DMS53 (cell line): Measurements from ENCODE around the gene CHRNA4.
A peak's percentile ranks its signal among the peaks of the same experiment; 100 is the strongest.

Source experiments
- DNase-seq: peaks from one replicate; lab custom pipeline; 2025; lab: John Stamatoyannopoulos, UW

CHRNA4 gene

DNA sequence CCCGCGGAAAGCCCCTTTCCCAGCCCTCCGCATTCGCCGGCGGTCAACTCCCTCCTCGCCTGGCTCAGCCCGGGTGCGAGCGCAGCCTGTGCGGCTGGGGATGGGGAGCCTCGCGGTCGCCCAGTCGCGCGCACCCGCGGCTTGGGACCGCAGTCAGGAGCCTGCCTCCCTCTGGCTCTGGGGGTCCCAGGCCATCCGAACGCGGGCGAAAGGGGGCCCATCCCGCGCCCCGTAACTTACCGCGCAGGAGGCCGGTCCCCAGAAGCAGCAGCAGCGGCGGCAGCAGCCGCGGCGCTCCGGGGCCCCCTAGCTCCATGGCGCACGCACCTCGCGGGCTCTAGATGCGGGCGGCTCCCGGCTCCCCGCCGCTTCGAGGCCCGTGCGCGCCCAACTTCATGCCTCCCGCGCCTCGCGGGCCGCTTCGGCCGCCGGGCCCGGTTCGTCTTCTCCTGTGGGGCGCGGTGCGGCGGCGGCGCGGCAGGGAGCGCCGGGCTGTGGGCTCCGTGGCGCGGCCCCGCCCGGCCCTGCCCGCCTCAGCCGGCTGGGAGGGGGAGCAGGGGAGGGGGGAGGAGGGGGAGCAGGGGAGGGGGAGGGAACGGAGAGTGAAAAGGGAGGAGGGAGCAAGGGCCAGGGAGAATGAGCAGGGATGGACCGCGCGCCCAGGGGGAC lies at the start of gene CHRNA4:
Gene CHRNA4 (minus strand): TSS at position 500 of the 669 bp plus-strand sequence. CDS start 184 bp downstream, at position 316.
- peak; percentile 37 for DNase-seq

DNA sequence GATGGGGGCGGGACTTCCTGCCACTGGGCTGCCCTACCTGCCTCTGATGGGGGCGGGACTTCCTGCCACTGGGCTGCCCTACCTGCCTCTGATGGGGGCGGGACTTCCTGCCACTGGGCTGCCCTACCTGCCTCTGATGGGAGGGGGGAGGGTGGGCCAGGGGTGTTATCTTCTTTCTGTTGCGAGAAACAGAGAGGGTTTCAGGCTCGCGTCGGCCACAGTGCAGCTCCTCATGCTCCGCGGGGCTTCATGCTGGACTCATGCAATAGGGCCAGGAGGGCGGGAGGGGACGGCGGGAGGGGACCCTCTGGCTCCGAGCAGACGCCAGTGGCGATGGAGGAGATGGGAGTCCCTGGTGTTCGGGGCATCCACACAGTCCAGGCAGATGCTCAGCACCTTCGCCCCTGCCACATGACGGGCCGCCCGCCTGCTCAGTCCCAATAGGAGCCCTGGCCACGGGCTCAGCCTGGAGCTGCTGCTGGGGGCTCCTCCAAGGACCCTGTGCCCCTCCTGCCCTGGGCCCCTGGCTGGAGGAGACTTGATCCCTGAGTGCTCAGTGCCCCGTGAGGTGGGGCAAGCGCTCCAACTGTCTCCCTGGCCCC lies 48.8 kb upstream of the CHRNA4 start:
- DNase-seq = no peak

DNA sequence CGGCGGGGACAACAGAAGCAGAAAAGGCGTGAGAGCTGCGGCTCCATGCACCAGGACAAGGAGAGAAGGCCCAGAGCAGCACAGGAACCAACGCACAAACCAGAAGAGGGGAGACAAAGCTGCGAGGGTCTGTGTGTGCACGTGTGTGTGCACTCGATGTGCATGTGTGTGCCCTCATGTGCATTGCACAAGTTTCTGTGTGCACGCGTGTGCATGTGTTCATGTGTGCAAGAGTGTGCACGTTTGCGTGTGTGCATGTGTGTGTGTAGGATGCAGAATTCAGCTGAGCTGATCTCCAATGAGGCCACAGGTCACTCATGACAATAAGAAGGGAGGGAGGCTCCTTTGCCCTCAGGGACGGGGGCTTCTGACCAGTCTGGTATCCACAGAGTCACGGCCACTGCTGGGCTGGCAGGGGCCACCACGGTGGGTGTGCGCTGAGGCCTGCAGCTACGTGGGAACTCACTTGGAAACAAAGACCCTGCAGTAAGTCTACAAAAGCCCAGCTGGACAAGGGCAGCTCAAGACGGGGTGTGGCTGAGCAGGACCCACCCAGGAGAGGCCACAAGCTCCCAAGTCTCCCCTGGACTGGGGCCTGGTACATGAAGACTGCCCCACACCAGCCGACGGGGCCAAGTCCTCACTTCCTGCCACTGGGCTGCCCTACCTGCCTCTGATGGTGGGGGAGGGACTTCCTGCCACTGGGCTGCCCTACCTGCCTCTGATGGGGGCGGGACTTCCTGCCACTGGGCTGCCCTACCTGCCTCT lies 48.1 kb upstream of the CHRNA4 start:
- DNase-seq = no peak

DNA sequence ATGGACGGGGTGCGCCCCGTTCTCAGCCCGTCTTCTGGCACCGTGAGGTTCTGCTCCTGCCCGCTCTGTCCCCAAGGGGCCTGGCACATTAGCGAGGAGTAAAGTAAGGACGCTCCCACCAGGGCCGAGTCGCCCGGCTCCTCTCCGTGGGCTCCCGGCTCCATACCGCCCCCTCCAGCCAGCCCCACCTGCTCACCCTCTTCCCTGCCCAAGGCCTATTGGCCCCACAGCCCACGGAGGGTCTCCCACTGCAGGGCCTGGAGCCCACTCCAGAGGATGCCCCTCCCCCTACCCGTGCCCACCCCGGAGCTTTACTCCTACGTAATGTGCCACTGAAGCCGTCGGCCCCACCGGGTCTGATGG lies 47.5 kb upstream of the CHRNA4 start:
- no peak for DNase-seq

DNA sequence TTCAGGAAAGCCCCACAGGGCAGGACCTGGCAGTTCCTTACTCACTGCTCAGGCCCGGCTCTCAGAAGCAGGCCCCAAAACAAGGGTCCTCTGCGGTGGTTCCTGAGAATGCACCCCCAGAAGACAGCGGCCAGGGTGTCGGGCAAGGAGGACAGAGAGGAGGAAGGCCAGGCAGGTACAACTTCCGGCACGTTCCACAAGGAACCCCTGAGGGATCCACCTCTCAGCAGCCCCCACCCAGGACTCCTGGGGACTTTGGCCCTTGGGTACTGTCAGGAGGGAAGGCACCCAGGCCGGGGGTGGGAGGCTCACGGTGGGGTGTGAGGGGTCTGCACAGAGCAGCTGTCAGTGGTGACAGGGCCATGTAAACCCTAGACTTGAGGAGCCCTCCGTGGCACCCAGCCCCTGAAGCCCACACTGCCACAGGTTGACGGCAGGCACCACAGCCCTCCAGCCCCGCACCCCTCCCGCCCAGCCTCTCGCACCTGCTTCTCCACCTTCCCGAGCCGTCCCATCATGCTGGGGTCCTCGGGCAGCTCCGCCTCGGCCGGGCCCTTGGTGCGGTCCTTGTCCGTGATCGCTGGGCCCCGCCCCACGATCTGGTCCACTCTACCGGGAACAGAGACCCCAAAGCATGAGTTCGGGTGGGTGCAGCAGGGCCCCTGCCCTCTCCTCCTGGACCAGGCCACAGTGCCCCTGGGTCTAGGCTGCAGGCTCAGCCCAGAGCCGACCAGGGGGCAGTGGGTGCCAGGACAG lies 47.0 kb upstream of the CHRNA4 start:
- DNase-seq = no peak

DNA sequence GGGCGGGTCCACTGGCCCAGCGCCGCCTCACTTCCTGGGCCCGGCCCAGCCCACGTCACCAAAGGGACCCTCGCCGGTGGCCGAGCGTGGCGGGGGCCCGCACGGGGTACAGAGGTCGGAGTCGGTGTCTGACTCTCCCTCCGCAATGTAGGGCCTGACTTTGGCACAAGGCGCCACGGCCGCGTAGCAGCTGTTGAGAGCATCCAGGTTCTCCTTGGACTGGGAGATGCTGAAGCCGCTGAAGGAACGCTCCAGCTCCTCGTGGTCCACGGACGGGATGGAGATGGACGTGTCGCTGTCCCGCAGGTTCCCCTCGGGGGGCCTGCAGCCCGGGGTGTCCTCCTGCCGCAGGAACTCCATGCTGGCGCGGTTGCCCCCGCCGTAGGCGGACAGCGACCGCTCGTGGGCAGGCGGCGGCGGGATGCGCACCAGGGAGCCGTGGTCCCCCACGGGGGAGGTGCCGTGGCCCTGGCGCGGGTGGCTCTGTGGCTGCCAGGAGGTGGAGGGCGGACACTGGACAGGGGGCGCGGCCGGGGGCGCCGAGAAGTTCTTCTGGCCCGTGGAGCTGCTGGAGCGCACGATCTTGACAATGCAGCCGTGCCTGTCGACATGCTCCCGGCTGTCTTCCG lies 45.6 kb upstream of the CHRNA4 start:
- no peak for DNase-seq

DNA sequence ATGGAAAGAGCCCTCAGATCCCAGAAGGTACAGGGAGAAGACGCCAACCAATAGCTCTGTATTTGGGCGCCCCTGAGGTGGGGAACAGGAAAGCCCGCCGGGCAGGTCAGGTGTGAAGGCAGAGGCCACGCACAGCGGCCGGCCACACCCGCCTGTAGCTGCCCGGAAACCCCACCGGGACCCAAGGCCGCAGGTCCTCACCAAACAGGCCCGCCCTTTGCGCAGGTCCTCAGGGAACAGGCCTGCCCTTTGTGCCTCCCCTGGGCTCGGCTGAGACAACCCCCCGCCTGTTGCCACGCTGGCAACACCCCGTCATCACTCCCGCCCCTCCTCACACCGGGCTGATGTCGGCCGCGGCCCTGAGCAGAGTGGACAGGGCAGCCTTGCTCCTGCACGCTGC lies 44.9 kb upstream of the CHRNA4 start:
- DNase-seq = no peak

DNA sequence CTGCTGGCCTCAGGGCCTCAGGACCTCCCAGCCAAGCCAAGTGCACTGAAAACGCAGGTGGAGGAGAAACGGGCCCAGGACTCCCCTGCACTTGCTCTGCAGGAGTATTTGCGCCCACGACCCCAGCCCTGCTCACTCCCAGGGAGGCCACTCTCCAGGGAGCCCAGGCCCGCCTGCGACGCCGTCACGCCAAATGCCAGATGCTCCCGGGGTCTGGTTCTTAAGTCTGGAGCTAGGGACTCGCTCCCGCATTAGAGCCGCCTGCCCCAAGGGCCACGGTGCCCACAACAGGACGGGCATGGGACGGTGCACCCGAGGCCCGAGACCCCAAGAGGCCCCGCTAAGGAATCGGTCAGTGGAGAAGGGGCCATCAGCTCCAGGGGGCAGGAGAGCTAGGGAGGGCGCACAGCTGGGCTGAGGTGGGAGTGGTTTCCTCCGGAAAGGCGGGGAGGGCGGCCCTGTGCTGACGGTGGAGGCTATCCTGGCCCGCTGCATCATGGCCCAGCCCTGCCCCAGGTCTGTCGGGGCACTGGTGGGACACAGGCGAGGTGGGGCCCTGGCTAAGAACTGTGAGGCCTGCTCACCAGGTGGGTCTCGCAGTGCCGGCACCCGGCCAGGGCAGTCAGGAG lies 44.1 kb upstream of the CHRNA4 start:
- DNase-seq = no peak

DNA sequence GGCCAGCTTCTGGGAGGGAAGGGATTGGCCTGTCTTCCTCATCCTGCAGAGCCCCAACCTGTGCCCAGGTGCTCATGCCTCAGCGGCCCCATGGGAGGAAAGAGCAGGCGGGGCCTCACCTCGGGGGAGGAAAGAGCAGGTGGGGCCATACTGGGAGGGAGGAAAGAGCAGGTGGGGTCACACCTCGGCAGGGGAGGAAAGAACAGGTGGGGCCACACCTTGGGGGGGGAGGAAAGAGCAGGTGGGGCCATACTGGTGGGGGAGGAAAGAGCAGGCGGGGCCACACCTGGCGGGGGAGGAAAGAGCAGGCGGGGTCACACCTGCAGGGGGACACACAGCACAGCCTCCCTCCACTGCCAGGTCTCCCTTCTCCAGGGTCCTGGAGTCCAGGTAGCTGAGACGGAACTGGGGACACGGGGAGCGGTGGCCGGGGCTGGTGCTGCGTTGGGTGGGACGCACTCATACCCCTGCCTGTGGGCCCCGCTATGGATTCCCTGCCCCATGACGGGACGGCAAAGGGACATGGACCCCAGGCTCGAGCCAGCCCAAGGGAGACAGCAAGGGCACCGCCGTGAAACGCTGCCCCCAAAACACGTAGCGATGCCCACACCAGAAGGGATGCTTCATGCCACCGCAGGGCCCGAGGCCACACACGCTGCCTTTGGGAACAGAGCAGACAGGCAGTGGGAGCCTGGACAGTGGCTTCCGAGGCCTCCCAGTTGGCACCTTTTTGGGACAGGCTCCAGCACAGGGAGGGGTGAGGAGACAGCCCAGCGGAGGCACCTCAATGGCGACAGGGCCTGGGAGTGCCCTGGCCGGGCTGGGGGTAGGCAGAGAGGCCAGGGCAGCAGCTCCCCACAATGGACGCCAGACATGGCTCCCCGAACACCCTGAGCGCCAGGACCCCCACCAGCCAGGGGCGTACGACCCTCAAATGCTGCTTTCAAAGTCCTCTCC lies 43.3 kb upstream of the CHRNA4 start:
- DNase-seq = no peak

DNA sequence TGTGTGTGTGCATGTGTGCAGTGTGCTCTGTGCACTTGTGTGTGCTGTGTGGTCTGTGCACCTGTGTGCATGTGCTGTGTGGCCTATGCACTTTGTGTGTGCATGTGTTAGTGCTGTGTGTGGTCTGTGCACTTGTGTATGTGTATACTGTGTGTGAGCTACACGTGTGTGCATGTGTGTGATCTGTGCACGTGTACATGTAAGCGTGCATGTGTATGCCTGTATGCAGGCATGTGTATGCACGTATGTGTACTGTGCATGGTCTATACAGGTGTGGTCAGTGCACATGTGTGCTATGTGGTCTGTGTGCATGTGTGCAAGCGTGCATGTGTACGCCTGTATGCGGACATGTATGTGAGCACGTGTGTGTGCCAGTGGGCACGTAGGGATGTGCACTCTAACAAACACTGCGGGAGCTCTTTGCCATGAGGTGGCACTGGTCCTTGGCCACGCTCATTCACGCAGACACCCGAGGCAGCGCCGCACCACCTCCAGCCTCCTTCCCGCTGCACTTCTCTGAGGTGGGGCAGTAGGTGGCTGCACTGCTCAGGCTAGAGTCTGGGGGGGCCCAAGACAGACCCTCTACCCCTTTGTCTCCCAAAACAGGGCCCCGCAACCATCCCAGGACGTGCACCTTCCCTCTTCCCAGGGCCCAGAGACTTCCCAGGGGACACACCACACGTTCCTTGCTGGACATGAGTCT lies 42.4 kb upstream of the CHRNA4 start:
- DNase-seq = no peak

DNA sequence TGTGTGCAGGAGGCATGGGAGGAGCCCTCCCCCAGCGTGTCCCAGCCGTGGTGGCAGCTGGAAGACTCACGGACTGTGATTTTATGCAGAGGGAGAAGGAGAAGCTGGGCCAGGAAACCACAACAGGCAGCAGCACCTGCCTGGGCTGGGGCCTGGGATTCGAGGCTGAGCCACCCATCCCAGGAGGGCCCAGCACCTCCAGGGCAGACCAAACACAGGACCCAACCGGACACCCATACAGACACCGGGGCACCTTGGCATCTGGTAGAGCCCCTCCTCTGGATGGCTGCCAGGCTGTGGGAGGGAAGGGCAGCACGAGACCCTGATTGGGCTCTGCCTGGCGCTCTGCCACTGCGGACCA lies 41.7 kb upstream of the CHRNA4 start:
- DNase-seq = no peak

DNA sequence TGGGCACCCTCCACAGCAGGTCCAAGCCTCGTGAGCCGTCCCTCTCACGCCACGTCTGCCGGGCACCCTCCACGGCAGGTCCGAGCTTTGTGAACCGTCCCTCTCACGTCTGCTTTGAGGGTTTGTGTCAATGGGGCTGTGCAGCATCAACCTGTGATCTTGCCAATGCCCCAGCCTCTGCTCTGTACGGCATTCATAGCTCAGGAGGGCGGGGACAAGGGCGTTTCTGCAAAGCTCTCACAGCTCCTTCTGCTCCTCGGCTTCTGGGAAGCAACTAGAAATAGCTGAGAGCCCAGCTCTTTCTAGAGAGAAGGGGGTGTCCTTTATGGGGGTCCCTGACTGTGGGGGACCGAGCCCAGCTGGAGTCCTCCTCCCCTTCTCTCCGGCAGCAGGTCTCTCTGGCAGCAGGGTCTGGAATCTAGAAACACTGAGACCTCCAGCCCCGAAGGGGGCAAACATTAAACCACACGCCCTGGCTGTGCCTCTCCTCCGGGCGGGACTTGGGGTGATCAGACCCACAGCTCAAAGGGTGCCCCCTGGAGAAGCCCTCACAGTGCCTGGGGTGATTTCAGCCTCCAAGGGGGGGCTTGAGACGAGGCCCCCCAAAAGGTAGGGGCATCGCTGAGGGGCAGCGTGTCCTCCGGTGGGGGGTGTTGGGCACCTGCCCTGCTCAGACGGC lies 41.2 kb upstream of the CHRNA4 start:
- no peak for DNase-seq

DNA sequence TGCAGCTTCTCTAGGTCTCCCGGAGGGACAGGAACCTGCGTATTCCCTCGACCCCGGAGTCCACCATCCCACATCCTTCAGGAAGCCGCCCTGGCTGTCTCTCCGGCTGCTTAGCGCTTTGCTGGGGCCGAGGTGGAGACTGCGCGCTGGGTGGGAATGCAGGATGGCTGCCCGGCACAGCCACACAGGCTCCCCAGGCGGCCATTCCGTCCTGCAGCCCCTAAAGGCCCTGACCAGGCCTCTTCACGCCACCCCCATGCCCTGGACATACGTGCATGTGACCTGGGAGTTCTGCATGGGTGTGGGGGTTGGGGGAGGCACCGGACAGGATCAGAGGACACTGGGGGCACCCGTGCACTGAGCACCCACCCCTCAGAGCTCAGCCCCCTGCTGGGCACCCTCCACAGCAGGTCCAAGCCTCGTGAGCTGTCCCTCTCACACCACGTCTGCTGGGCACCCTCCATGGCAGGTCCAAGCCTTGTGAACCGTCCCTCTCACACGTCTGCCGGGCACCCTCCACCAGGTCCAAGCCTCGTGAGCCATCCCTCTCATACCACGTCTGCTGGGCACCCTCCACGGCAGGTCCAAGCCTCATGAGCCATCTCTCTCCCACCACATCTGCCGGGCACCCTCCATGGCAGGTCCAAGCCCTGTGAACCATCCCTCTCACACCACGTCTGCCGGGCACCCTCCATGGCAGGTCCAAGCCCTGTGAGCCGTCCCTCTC lies 40.4 kb upstream of the CHRNA4 start:
- DNase-seq = no peak

DNA sequence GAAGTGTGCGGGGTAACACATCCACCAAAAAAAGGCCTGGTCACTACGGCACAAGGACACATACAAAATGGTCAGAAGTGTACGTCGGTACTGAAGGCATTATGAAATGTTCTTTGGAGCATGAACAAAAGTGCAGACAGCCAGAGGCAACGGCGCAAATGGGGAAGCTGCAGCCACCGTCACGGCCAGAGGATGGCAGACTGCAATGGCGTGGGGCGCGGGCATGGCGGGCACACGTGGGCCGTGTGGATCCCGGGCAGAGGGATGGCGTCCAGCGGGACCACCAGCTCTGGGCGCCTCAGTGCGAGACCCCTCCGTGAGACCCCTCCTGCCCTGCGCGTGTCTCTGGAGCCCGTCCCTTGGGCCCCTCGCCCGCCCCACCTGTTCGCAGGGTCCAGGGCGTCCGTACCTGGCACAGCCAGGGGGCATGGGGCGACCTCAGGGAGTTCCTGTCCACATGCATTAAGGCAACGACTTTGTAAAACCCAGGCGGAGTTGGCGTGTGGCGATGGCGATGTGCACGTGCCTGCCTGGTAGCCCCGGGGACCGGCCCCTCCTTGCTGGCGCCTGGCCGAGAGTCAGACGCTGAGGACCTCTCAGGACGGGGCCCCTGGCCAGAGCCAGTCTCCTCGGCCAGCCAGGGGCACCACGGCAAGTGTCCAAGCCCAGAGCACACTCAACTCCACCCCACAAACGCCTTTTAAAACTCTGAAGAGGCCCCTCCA lies 39.5 kb upstream of the CHRNA4 start:
- DNase-seq = no peak

DNA sequence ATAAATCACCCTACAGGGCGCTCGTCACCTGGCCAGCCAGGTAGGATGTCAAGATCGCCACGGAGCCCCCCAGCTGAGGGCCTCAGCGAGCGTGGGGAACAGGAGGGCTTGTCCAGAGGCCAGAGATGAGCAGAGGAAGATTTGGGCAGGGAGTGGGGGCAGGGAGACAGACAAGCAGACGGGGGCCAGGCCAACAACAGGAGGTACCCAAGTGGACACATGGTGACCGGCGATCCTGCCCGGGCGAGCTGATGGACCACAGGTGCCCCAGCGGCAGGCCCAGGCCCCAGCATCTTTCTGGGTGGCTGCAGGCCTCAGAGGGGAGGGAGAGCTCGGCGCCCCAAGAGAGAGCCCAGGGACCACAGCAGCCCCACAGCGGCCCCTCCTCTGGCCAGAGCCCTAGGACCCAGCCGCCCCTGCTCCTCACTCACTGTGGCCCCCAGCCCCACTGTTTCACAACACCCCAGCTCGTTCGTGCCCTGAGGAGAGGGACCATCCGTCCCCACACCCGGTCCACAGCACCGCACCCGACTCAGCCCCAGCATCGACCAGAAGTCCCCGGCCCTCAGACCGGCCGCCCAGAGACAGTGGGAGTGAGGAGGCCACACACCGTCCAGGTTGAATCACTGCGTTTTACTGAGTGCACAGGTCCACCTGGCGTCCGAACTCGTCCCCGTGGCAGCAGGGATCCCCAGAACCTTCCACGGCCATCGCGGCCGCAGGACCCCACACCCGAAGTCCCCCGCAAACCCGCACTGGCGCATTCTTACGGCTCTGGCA lies 38.6 kb upstream of the CHRNA4 start:
- no peak for DNase-seq

DNA sequence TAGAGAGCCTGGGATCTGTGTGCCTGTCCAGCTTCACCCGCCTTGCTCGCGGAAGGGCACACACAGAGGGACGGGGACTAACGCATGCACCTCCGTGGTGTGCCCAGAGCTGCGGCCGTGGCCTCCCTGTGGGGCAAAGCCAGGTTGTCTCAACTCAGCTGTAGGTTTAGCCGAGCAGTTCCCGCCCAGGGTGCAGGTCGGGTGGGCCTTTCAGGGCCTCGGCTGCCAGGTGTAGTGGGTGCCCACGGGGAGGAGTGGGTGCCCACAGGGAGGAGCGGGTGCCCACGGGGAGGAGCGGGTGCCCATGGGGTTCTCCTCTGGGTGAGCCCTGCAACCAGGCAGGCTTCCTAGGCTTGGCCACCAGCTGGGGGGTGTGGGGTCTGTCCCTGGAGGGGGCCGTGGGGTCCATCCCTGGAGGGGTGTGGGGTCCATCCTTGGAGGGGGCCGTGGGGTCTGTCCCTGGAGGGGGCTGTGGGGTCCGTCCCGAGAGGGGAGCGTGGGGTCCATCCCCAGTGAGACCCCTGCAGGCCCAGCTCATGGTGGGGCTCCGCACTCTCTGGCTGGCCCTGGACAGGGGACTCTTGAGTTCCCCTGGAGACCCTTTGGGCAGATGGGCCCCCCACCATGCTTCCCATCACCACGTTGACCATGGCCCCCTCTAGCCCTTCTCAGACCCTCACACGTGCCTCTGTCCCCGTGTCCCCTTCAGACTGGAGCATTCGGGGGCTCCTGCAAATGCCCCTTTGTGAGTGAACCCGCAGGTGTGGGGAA lies 37.8 kb upstream of the CHRNA4 start:
- no peak for DNase-seq
